Kidney (tissue), 14 donors: ENCODE data around the gene HNRNPD. TPM values are rescaled to one million over a fixed set of nuclear protein-coding genes. Genes with fewer than 3 reads are reported as not detected.
"Not testable (repeated sequence)": the region's sequence is repeated elsewhere in the genome, so short reads cannot be mapped to it uniquely, and the experiment has no call there.

Source experiments
- DNase-seq, 5 donors: peaks; one replicate each; pipeline ENCODE4 v3.0.0-alpha.2; 2013 to 2020
- FAIRE-seq: peaks from 2 replicates; lab custom pipeline; 2012; peaks lifted over from hg19 to GRCh38; lab: Jason Lieb, UNC
- H3K27ac ChIP-seq, 2 donors: one replicate each; pipeline ENCODE4 v1.7.0; 2013; ENCODE audit warnings: low read depth in 2 of 2, low read length in 2 of 2, inconsistent platforms in 1 of 2
- H3K27me3 ChIP-seq: one replicate; pipeline ENCODE4 v1.7.1; 2013; ENCODE audit warnings: low read length, inconsistent platforms; ENCODE audit not compliant: control insufficient read depth, insufficient read depth
- H3K36me3 ChIP-seq, 3 donors: one replicate each; pipeline versions ENCODE4 v1.7.0 to v1.7.1; 2013; ENCODE audit warnings: low read length in 3 of 3, control low read depth in 1 of 3, inconsistent platforms in 1 of 3; ENCODE audit not compliant: insufficient read depth in 3 of 3, control insufficient read depth in 2 of 3
- H3K4me1 ChIP-seq, 3 donors: one replicate each; pipeline versions ENCODE4 v1.7.0 to v1.7.1; 2013; ENCODE audit warnings: low read length in 3 of 3, inconsistent platforms in 1 of 3, low read depth in 1 of 3; ENCODE audit not compliant: control insufficient read depth in 2 of 3, insufficient read depth in 2 of 3
- H3K4me3 ChIP-seq, 3 donors: one replicate each; pipeline versions ENCODE4 v1.7.0 to v1.8.1; 2013; ENCODE audit warnings: low read length in 3 of 3, control low read depth in 1 of 3, inconsistent platforms in 1 of 3
- H3K9ac ChIP-seq, 3 donors: one replicate each; pipeline versions ENCODE4 v1.7.0 to v1.7.1; 2013; ENCODE audit warnings: low read length in 3 of 3, control low read depth in 1 of 3, inconsistent platforms in 1 of 3
- H3K9me3 ChIP-seq, 3 donors: one replicate each; pipeline versions ENCODE4 v1.7.0 to v1.7.1; 2013; ENCODE audit warnings: low read length in 3 of 3, control low read depth in 1 of 3, inconsistent platforms in 1 of 3; ENCODE audit not compliant: control insufficient read depth in 2 of 3, insufficient read depth in 1 of 3
- intact Hi-C: fragments of 100-400 bp; cut with DNase I; formaldehyde crosslinking; loops from one replicate; pipeline ENCODE4 v1.11.1; 2022
- polyA plus RNA-seq: library from polyadenylated mRNA; stranded (reverse); fragments of 350-450 nt; fragmentation: Illumina TruSeq; extraction: RNeasy Lipid Tissue Mini Kit (QIAGEN cat#74804); gene quantifications from one replicate; pipeline ENCODE4 v1.2.3, GENCODE V29; 2014; ENCODE audit warnings: low read depth, low replicate concordance; ENCODE audit not compliant: insufficient read depth
- total RNA-seq: library from RNA; stranded (reverse); fragmentation: NEBNext Ultra II Directional; extraction: Animal tissue kit (Norgen Biotek cat#: 25700); gene quantifications from one replicate; pipeline ENCODE4 v1.2.1, GENCODE V29; 2021
- TF ChIP-seq, protein P1 (sequence below): IDR thresholded peaks from 3 replicates; pipeline ENCODE4 v1.5.1; 2012; ENCODE audit warnings: mild to moderate bottlenecking, moderate library complexity, borderline replicate concordance; ENCODE audit not compliant: insufficient read depth; ENCODE audit errors: extremely low read depth
- donor health status: control.
- donor health status: control.
- donor health status: control.
- donor health status: control.
- donor health status: control.
- donor health status: DM: yes; HTN: yes; CAD: no.
- donor health status: Normal renal cell carcinoma (clear cell type).

The HNRNPD gene
- total and polyA plus RNA-seq, 2 donors from 2014 or later, result 120 to 177 TPM

DNA sequence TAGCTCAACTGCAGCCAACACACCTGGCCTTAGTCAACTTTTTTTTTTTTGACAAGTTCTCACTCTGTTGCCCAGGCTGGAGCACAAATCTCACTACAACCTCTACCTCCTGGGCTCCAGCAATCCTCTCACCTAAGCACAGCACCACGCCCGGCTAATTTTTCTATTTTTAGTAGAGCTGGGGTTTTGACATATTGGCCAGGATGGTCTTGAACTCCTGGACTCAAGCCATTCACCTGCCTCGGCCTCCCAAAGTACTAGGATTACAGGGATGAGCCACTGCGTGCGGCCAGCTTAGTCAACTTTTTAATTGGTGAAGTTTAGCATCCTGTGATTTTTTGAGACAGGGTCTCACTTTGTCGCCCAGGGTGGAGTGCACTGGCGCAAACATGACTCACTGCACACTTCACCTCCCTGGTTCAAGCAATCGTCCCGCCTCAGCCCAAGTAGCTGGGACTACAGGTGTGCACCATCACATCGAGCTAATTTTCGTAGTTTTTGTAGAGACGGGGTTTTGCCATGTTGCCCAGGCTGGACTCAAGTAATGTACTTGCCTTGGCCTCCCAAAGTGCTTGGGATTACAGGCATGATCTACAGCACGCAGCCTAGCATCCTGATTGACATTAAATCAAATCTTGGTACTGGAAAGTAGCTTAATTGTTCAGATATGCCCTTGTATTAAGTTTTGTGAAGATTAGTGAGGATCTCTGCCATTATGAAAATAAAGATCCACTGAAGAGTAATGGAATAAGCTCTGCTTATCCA lies 48.2 kb upstream of the HNRNPD start:
- no peaks in the 10 kb centered on the region for H3K27me3 ChIP-seq
- H3K9ac ChIP-seq, result no peak overlapping the region
- intact Hi-C loops, result loop anchor here (10.0 kb wide), 1 partner anchor 47 kb away; the partner anchor contains the start of gene HNRNPD
- FAIRE-seq, result no peak
- TF ChIP-seq, protein P1, sequence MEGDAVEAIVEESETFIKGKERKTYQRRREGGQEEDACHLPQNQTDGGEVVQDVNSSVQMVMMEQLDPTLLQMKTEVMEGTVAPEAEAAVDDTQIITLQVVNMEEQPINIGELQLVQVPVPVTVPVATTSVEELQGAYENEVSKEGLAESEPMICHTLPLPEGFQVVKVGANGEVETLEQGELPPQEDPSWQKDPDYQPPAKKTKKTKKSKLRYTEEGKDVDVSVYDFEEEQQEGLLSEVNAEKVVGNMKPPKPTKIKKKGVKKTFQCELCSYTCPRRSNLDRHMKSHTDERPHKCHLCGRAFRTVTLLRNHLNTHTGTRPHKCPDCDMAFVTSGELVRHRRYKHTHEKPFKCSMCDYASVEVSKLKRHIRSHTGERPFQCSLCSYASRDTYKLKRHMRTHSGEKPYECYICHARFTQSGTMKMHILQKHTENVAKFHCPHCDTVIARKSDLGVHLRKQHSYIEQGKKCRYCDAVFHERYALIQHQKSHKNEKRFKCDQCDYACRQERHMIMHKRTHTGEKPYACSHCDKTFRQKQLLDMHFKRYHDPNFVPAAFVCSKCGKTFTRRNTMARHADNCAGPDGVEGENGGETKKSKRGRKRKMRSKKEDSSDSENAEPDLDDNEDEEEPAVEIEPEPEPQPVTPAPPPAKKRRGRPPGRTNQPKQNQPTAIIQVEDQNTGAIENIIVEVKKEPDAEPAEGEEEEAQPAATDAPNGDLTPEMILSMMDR, result no peak
- H3K4me3 ChIP-seq, result no peak overlapping the region
- H3K27ac ChIP-seq, result no peak overlapping the region
- DNase-seq, result no peak
- peaks cover 13 to 44% (median 17%) of the 10 kb centered on the region in 3 donors for H3K36me3 ChIP-seq
- H3K9me3 ChIP-seq, result no peaks in the 10 kb centered on the region
- peaks cover 0 to 4% (median 4%) of the 10 kb centered on the region in 3 donors for H3K4me1 ChIP-seq

DNA sequence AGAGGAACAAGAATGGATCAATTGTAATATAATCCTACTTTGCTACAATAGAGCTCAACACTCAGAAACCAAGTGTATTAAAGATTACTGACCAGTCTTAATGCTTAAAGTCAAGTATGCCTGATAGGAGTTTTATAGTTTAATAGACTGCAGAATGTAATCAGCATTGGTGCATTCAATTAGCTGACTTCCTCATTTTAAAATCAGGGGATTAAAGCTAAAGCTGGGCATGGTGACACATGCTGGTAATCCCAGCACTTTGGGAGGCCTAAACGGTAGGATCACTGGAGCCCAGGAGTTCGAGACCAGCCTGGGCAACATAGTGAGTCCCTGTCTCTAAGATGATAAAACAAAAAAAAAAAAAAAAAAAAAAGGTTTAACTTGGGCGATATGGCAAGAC lies 45.7 kb upstream of the HNRNPD start:
- no peak overlapping the region for H3K9ac ChIP-seq
- H3K9me3 ChIP-seq, result no peaks in the 10 kb centered on the region
- H3K4me3 ChIP-seq, result no peak overlapping the region
- H3K27ac ChIP-seq, result no peak overlapping the region
- FAIRE-seq (no peak), DNase-seq (no peak)
- H3K27me3 ChIP-seq, result no peaks in the 10 kb centered on the region
- peaks cover 4 to 19% (median 5%) of the 10 kb centered on the region in 3 donors for H3K36me3 ChIP-seq
- intact Hi-C loops, result no loop called here
- no peaks in the 10 kb centered on the region for H3K4me1 ChIP-seq
- TF ChIP-seq, protein P1, result no peak

DNA sequence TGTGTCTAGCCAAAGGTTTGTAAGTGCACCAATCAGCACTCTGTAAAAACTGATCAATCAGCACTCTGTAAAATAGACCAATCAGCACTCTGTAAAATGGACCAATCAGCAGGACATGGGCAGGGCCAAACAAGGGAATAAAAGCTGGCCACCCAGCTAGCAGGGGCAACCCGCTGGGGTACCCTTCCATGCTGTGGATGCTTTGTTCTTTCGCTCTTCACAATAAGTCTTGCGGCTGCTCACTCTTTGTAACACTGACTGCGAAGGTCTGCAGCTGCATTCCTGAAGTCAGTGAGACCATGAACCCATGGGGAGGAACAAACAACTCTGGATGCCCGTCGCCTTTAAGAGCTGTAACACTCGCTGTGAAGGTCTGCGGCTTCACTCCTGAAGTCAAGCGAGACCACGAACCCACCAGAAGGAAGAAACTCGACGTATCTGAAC lies 42.2 kb upstream of the HNRNPD start:
- no peaks in the 10 kb centered on the region for H3K27me3 ChIP-seq
- H3K36me3 ChIP-seq, result no peaks in the 10 kb centered on the region
- H3K27ac ChIP-seq, result no peak overlapping the region
- no peak for FAIRE-seq
- H3K9me3 ChIP-seq, result no peaks in the 10 kb centered on the region
- no peak for DNase-seq
- intact Hi-C loops, result no loop called here
- H3K4me3 ChIP-seq, result no peak overlapping the region
- TF ChIP-seq, protein P1, result no peak
- H3K4me1 ChIP-seq, result no peaks in the 10 kb centered on the region
- no peak overlapping the region for H3K9ac ChIP-seq

DNA sequence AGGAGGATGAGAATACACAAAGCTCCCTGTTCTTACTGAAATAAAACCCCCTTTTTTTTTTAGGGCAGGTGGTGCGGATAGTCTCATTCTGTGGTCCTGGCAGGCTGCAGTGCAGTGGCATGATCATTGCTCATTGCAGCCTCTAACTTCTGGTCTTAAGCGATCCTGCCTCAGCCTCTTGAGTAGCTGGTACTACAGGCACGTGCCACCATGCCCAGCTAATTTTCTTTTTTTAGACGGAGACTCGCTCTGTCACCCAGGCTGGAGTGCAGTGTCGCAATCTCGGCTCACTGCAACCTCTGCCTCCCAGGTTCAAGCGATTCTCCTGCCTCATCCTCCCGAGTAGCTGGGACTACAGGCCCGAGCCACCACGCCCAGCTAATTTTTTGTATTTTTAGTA lies 41.3 kb upstream of the HNRNPD start:
- H3K27me3 ChIP-seq, DNase-seq, H3K27ac ChIP-seq, intact Hi-C loops, H3K9ac ChIP-seq, H3K36me3 ChIP-seq, H3K9me3 ChIP-seq, H3K4me3 ChIP-seq, FAIRE-seq, H3K4me1 ChIP-seq: not testable (repeated sequence)
